Upper lobe of left lung (tissue), 6 donors: ENCODE results near the gene PTGR1. TPM values are rescaled to one million over a fixed set of nuclear protein-coding genes. Genes with fewer than 3 reads are reported as not detected.
"Not testable (repeated sequence)": the region's sequence is repeated elsewhere in the genome, so short reads cannot be mapped to it uniquely, and the experiment has no call there.

Experiments
- ATAC-seq, 2 donors: fragments of 200-7000 bp; cut with Tn5 transposase; one replicate each; pipeline ENCODE4 v1.9.1; 2022; ENCODE audit warnings: mild to moderate bottlenecking in 2 of 2, moderate library complexity in 2 of 2; ENCODE audit not compliant: low FRiP score in 2 of 2
- DNase-seq, 2 donors: peaks; one replicate each; pipeline ENCODE4 v3.0.0-alpha.2; 2019 to 2020
- H3K27ac ChIP-seq, 4 donors: fragments of 200-600 bp; sonication (generic); one replicate each; pipeline ENCODE4 v1.5.1; 2016 to 2019
- H3K27me3 ChIP-seq, 4 donors: fragments of 200-600 bp; sonication (generic); one replicate each; pipeline ENCODE4 v1.5.1; 2017 to 2019
- H3K36me3 ChIP-seq, 4 donors: fragments of 200-600 bp; sonication (generic); one replicate each; pipeline ENCODE4 v1.5.1; 2016 to 2019
- H3K4me1 ChIP-seq, 4 donors: fragments of 200-600 bp; sonication (generic); one replicate each; pipeline ENCODE4 v1.5.1; 2018 to 2019
- H3K4me3 ChIP-seq, 4 donors: fragments of 200-600 bp; sonication (generic); one replicate each; pipeline ENCODE4 v1.5.1; 2017 to 2019; ENCODE audit warnings: mild to moderate bottlenecking in 2 of 4, moderate library complexity in 1 of 4
- H3K9me3 ChIP-seq, 4 donors: fragments of 200-600 bp; sonication (generic); one replicate each; pipeline ENCODE4 v1.5.1; 2018 to 2019
- EP300 ChIP-seq, 4 donors: sonication (generic); formaldehyde crosslinking; IDR thresholded peaks; one replicate each; pipeline ENCODE4 v1.5.1; 2017; ENCODE audit warnings: antibody characterized with exemption in 4 of 4, control low read depth in 2 of 4
- POLR2A ChIP-seq, 4 donors: fragments of 450-650 bp; IDR thresholded peaks; one replicate each; pipeline ENCODE4 v1.5.1; 2016 to 2017; ENCODE audit warnings: antibody characterized with exemption in 4 of 4, mild to moderate bottlenecking in 2 of 4
- POLR2AphosphoS5 ChIP-seq, 2 donors: sonication (generic); formaldehyde crosslinking; IDR thresholded peaks; one replicate each; pipeline ENCODE4 v1.5.1; 2017; ENCODE audit warnings: antibody characterized with exemption in 2 of 2
- WGBS, 2 donors: methylation state at CpG; one replicate each; pipeline ENCODE4 v1.1.5; 2017 to 2018; 5-methylcytosine and 5-hydroxymethylcytosine counted together
- total RNA-seq, 6 donors: library from RNA; depleted of rRNA in 4 of 6; stranded (reverse); fragments of >200 nt in 4 of 6; gene quantifications; one replicate each; pipeline versions ENCODE4 v1.1.0 to v1.2.1, GENCODE V29; 2016 to 2021
- TF ChIP-seq, protein P1 (sequence below), 6 experiments: fragments of 450-650 bp in 4 of 6; fragments of 200-600 bp in 2 of 6; sonication (generic) in 2 of 6; IDR thresholded peaks; one replicate each; pipeline ENCODE4 v1.5.1; 2016 to 2019; ENCODE audit warnings: antibody characterized with exemption in 6 of 6
- donor health status: DM: no; HTN: no; CAD: no; lungs with moderate emphysema.
- donor health status: DM: no; HTN: yes; CAD: no; lungs with severe emphysema.

The PTGR1 gene
- total RNA-seq, 6 donors from 2014 or later = 26.9 to 66.7 (median 35.9) TPM

DNA sequence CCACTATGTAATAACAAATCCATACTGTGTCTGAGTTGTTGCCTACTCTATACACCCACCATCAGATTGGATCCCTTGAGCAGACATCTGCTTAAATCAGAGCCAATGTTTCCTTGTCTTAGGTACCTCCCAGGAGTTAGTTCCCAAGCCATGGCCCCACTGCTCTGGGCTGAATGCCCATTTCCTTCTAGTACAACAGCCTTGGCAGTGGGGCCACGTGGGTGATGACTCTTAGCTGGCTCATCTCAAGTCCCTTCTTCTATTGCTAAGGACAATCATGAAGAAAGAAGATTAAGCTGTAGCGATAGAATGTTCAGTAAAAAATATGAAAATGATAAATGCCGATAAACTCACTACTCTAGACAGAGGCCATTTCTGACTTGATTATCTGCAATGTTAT lies 16.6 kb downstream of the PTGR1 start:
- peaks cover 8 to 83% (median 38%) of the 10 kb centered on the region in 4 donors for H3K36me3 ChIP-seq
- H3K27ac ChIP-seq = no peak overlapping the region
- H3K4me1 ChIP-seq = no peaks in the 10 kb centered on the region
- no peak for ATAC-seq
- DNase-seq = no peak
- 77 to 85% methylated on average over 3 of the region's 3 CpGs for WGBS, 2 donors
- H3K27me3 ChIP-seq = no peaks in the 10 kb centered on the region
- H3K4me3 ChIP-seq = no peak overlapping the region
- no peaks in the 10 kb centered on the region for H3K9me3 ChIP-seq
- TF ChIP-seq POLR2A (IDR thresholded peaks at IDR 0.05) (no peak), EP300 (IDR thresholded peaks at IDR 0.05) (no peak), POLR2AphosphoS5 (IDR thresholded peaks at IDR 0.05) (no peak)
- TF ChIP-seq, protein P1, sequence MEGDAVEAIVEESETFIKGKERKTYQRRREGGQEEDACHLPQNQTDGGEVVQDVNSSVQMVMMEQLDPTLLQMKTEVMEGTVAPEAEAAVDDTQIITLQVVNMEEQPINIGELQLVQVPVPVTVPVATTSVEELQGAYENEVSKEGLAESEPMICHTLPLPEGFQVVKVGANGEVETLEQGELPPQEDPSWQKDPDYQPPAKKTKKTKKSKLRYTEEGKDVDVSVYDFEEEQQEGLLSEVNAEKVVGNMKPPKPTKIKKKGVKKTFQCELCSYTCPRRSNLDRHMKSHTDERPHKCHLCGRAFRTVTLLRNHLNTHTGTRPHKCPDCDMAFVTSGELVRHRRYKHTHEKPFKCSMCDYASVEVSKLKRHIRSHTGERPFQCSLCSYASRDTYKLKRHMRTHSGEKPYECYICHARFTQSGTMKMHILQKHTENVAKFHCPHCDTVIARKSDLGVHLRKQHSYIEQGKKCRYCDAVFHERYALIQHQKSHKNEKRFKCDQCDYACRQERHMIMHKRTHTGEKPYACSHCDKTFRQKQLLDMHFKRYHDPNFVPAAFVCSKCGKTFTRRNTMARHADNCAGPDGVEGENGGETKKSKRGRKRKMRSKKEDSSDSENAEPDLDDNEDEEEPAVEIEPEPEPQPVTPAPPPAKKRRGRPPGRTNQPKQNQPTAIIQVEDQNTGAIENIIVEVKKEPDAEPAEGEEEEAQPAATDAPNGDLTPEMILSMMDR (IDR thresholded peaks at IDR 0.05) = no peak

DNA sequence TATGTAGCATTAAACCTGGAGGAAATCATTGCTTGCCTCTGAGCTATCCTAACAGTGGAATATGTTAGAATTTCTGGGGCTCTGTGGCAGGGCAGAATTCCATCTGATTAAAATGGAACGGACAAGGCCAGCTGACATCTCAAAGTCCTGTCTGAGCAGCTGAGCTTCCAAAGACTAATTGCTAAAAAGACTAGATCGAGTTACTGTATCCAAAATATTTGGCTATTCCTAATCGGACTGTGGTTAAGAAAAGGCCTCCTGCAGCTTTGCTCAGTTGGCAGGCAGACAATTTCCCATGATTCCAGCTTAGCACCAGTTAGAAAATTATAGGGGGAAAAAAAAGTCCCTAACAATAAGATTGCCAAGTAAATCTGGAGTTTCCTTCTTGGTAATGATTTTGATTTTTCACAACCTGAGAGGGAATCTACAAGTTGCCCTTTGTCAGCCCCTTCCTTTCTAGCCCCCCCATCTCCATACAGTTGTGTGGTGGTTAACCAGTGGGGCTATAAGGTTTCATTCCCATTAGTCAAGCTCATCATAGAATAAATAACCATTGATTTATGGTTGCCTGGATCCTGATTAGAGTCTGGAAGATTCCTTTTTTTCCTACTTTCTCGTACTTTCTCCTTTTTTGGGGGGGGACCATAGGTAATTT lies 26.4 kb downstream of the PTGR1 start:
- Histone ChIP-seq H3K36me3 (peaks cover 36 to 98% (median 54%) of the 10 kb centered on the region in 4 donors), H3K4me1 (no peaks in the 10 kb centered on the region), H3K4me3 (no peak overlapping the region), H3K27ac (no peak overlapping the region), H3K27me3 (no peaks in the 10 kb centered on the region), H3K9me3 (peaks cover 0 to 14% (median 13%) of the 10 kb centered on the region in 4 donors)
- ATAC-seq = no peak
- 78 to 80% methylated on average over 4 of the region's 4 CpGs for WGBS, 2 donors
- TF ChIP-seq EP300 (IDR thresholded peaks at IDR 0.05) = no peak
- no peak for TF ChIP-seq POLR2A (IDR thresholded peaks at IDR 0.05)
- no peak for DNase-seq

GRCh38 chr9:111568127-111568526 lies 31.3 kb downstream of the PTGR1 start:
- ATAC-seq, DNase-seq, H3K4me3 ChIP-seq, H3K27me3 ChIP-seq, H3K4me1 ChIP-seq, H3K27ac ChIP-seq: not testable (repeated sequence)
- Histone ChIP-seq H3K9me3 (peaks cover 0 to 22% (median 18%) of the 10 kb centered on the region in 4 donors), H3K36me3 (peaks cover 43 to 99% (median 79%) of the 10 kb centered on the region in 4 donors)
- WGBS, 2 donors = 97 to 100% methylated on average over 4 of the region's 4 CpGs

GRCh38 chr9:111566234-111566633 lies 33.2 kb downstream of the PTGR1 start:
- no peak for ATAC-seq
- TF ChIP-seq, protein P1 (IDR thresholded peaks at IDR 0.05) = no peak
- no peak for TF ChIP-seq POLR2A (IDR thresholded peaks at IDR 0.05)
- TF ChIP-seq POLR2AphosphoS5 (IDR thresholded peaks at IDR 0.05) = peak in 1 of 2 donors; percentile 25
- TF ChIP-seq EP300 (IDR thresholded peaks at IDR 0.05) = no peak

GRCh38 chr9:111561165-111561719 lies 38.2 kb downstream of the PTGR1 start:
- H3K27me3 ChIP-seq = no peaks in the 10 kb centered on the region
- TF ChIP-seq POLR2AphosphoS5 (IDR thresholded peaks at IDR 0.05) (no peak), POLR2A (IDR thresholded peaks at IDR 0.05) (no peak), EP300 (IDR thresholded peaks at IDR 0.05) (no peak)
- TF ChIP-seq, protein P1 (IDR thresholded peaks at IDR 0.05) = no peak

More at GRCh38 chr9:111566234-111566633, 33.2 kb downstream of the PTGR1 start:
- 40 to 50% methylated on average over 1 of the region's 1 CpG for WGBS, 2 donors
- H3K4me3 ChIP-seq = no peak overlapping the region
- no peak for DNase-seq
- H3K9me3 ChIP-seq = peaks cover 0 to 22% (median 18%) of the 10 kb centered on the region in 4 donors
- H3K27me3 ChIP-seq = no peaks in the 10 kb centered on the region
- no peaks in the 10 kb centered on the region for H3K4me1 ChIP-seq
- peaks cover 37 to 91% (median 72%) of the 10 kb centered on the region in 4 donors for H3K36me3 ChIP-seq
- no peak overlapping the region for H3K27ac ChIP-seq

More at GRCh38 chr9:111561165-111561719, 38.2 kb downstream of the PTGR1 start:
- no peak for ATAC-seq
- no peaks in the 10 kb centered on the region for H3K4me1 ChIP-seq
- H3K4me3 ChIP-seq = no peak overlapping the region
- no peak overlapping the region for H3K27ac ChIP-seq
- peaks cover 0 to 12% (median 11%) of the 10 kb centered on the region in 4 donors for H3K9me3 ChIP-seq
- peaks cover 9 to 41% (median 32%) of the 10 kb centered on the region in 4 donors for H3K36me3 ChIP-seq
- DNase-seq = no peak
